DND-41 (cell line): ENCODE measurements around the gene TMEM231.

Experiments
- CTCF ChIP-seq: IDR thresholded peaks from 2 replicates; pipeline ENCODE4 v1.5.1; 2012; ENCODE audit warnings: borderline replicate concordance, low read length, moderate library complexity, mild to moderate bottlenecking; ENCODE audit not compliant: poor library complexity, severe bottlenecking; ENCODE audit errors: extremely low read depth
- EZH2 ChIP-seq: IDR thresholded peaks from 3 replicates; pipeline ENCODE4 v1.6.1; 2012; ENCODE audit warnings: borderline replicate concordance, low read depth, mild to moderate bottlenecking, moderate library complexity, low read length, inconsistent platforms; ENCODE audit not compliant: severe bottlenecking

- TF ChIP-seq CTCF (no peak), EZH2 (no peak)
Measured at GRCh38 chr16:75519175-75519574, 36.9 kb downstream of the TMEM231 start.
